ENCODE results near the gene ELAVL4.

DNA sequence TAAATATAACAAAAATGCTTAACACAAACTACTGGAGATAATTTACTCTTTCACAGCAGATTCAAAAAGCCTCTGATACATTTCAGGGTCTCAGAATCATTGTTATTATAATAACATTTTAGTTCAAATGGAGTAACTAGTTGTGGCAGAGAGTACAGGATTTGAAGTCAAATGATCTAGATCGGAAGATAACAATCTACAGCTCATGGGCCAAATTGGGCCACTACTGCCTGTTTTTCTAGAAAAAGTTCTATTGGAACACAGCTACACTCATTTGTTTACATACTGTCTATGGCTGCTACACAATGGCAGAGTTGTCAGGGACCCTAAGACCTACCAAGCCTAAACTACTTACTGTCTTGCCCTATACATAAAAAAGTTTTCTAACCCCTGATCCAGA, 63.6 kb downstream of the ELAVL4 start:
- TF ChIP-seq POLR2A (IDR thresholded peaks at IDR 0.05) = no peak
- no peak for TF ChIP-seq CTCF (IDR thresholded peaks at IDR 0.05)

Data from lower leg skin (tissue), 3 donors.